ENCODE measurements around the gene MVB12B.
"Not testable (repeated sequence)": the region's sequence is repeated elsewhere in the genome, so short reads cannot be mapped to it uniquely, and the experiment has no call there.

MVB12B gene

GRCh38 chr9:126477432-126477831, 150.8 kb downstream of the MVB12B start:
- DNase-seq = not testable (repeated sequence)

GRCh38 chr9:126478216-126478981, 151.8 kb downstream of the MVB12B start:
- no peak for DNase-seq

- DNase-seq = no peak
These were observed 152.9 kb downstream of the MVB12B start for GRCh38 chr9:126479515-126479914.

GRCh38 chr9:126480813-126481212, 154.2 kb downstream of the MVB12B start:
- no peak for DNase-seq

GRCh38 chr9:126481862-126482261, 155.2 kb downstream of the MVB12B start:
- no peak for DNase-seq

GRCh38 chr9:126482361-126483044, 155.9 kb downstream of the MVB12B start:
- DNase-seq = no peak

GRCh38 chr9:126483468-126484073, 156.9 kb downstream of the MVB12B start:
- DNase-seq = no peak

GRCh38 chr9:126485662-126486061, 159.0 kb downstream of the MVB12B start:
- DNase-seq = no peak

- no peak for DNase-seq
These were observed 159.6 kb downstream of the MVB12B start for GRCh38 chr9:126486276-126486675.

- DNase-seq = no peak
These were observed 161.2 kb downstream of the MVB12B start for GRCh38 chr9:126487856-126488255.

GRCh38 chr9:126488310-126488709, 161.7 kb downstream of the MVB12B start:
- no peak for DNase-seq

GRCh38 chr9:126488881-126489404, 162.3 kb downstream of the MVB12B start:
- DNase-seq = no peak

- no peak for DNase-seq
These were observed 163.1 kb downstream of the MVB12B start for GRCh38 chr9:126489581-126490213.

GRCh38 chr9:126490214-126490631, 163.6 kb downstream of the MVB12B start:
- no peak for DNase-seq

GRCh38 chr9:126490871-126491567, 164.4 kb downstream of the MVB12B start:
- DNase-seq = peak; percentile 9

- no peak for DNase-seq
These were observed 164.9 kb downstream of the MVB12B start for GRCh38 chr9:126491568-126491879.

GRCh38 chr9:126491949-126492348, 165.3 kb downstream of the MVB12B start:
- no peak for DNase-seq

GRCh38 chr9:126494264-126494663, 167.6 kb downstream of the MVB12B start:
- DNase-seq = no peak

GRCh38 chr9:126494746-126495145, 168.1 kb downstream of the MVB12B start:
- DNase-seq = no peak

- DNase-seq = no peak
These were observed 169.0 kb downstream of the MVB12B start for GRCh38 chr9:126495411-126496180.

GRCh38 chr9:126496181-126496576, 169.6 kb downstream of the MVB12B start:
- no peak for DNase-seq
